HG02981 (cell line): ENCODE results near the gene TMEM269.
"Not testable (repeated sequence)": the region's sequence is repeated elsewhere in the genome, so short reads cannot be mapped to it uniquely, and the experiment has no call there.

Source experiments
- ATAC-seq: cut with Tn5 transposase; IDR thresholded peaks from one replicate; pipeline ENCODE4 v1.9.1; 2021; ENCODE audit warnings: mild to moderate bottlenecking, moderate library complexity; ENCODE audit not compliant: unreplicated experiment

The TMEM269 gene

DNA sequence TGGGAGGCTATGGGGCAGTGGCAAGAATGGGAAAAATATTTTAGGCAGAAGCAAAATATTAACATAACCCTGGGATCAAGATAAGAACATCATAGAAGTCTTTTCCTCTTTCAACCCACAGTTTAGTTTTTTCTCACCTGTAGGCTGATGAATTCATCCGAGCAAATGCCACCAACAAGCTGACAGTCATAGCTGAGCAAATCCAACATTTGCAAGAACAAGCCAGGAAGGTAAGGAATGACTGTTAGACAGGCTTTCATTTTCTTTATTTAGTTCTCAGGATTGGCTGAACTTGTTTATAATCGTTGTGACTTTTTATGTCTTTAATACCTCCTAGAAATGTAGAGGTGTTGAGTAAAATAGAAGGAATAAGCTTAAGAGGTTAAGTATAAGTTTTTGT lies 11.4 kb upstream of the TMEM269 start:
- no peak for ATAC-seq

- no peak for ATAC-seq
Observed at GRCh38 chr1:42774928-42775526, 9.8 kb upstream of the TMEM269 start.

- ATAC-seq, result no peak
Observed at GRCh38 chr1:42776502-42776901, 8.3 kb upstream of the TMEM269 start.

- ATAC-seq, result no peak
Observed at GRCh38 chr1:42777852-42778251, 6.9 kb upstream of the TMEM269 start.

- no peak for ATAC-seq
Observed at GRCh38 chr1:42779725-42780124, 5.1 kb upstream of the TMEM269 start.

DNA sequence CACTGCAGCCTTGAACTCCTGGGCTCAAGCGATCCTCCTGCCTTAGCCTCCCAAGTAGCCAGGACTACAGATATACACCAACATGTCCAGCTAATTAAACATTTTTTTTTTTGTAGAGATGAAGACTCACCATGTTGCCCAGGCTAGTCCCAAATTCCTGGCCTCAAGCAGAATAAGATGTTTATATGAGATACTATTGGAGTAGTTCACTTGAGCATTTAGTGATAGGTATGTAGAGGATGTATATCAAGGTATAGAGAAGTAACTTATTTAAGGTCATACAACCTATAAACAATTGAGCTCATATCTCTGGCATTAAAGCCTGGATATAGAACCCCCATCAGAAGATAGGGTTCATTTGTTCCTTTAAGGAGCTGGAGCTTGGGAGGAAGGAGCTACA lies 4.6 kb upstream of the TMEM269 start:
- ATAC-seq, result no peak

- ATAC-seq, result no peak
Observed at GRCh38 chr1:42783092-42783491, 1.7 kb upstream of the TMEM269 start.

DNA sequence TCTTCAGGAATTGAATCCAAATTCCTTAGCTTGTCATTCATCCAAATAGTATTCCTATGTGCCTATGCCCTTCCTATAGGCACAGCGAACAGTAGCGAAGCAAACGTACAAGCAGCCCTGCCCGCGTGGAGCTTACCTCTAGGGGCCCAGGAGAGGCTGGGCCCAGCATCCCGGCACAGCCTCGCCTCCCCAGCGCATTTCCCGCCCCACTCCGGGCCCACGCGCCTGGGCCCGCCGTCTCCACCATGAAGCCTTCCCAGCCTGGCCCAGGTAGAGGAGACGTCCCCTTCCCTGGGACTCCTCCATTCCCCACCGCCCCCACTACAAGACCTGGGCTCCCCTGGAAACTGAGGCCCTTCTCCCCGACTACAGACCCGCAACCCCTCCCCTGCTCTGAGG lies 245 bp upstream of the TMEM269 start:
- no peak for ATAC-seq

- ATAC-seq, result no peak
Observed at GRCh38 chr1:42786097-42786496, 1.3 kb downstream of the TMEM269 start.

GRCh38 chr1:42788021-42788420 lies 3.2 kb downstream of the TMEM269 start:
- ATAC-seq, result no peak

DNA sequence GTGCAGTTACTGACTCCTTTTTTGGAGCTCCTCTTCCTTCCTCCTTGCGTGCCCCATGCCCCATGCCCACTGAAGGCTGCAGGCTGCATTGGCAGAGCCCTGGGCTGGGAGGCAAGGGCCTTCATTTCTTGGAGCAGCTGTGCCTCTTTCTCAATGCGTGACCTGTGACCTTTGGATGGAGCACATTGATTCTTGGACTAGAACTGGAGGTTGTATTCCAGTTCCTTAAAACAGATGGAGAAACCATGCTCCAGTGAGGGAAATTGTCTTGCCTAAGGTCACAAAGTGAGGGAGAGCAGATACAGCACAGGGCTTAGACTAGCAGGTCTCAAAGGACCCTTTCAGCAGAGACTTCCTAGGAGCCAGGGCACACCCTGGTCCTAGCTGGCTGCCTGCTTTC lies 9.0 kb downstream of the TMEM269 start:
- ATAC-seq, result no peak

- no peak for ATAC-seq
Observed at GRCh38 chr1:42797414-42797813, 12.6 kb downstream of the TMEM269 start.

DNA sequence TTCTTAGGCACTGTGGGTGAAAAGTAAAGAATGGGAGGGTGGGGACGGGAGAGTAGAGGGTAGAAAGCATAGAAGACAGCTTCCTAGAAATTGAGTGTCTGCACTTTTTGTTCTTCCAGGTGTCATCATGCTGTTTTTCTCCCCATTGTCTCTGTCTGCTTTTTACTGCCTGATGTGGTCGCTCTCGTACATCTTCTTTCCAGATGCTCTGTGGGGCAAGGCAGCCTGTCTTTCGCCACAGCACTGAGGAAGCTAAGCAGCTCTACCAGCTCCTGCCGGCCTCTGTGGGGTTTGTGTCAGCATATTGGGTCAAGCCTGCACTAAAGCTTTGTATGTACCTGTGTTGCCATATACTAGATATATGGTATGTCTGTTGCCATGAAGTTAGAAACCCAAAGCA lies 13.2 kb downstream of the TMEM269 start:
- ATAC-seq, result no peak

DNA sequence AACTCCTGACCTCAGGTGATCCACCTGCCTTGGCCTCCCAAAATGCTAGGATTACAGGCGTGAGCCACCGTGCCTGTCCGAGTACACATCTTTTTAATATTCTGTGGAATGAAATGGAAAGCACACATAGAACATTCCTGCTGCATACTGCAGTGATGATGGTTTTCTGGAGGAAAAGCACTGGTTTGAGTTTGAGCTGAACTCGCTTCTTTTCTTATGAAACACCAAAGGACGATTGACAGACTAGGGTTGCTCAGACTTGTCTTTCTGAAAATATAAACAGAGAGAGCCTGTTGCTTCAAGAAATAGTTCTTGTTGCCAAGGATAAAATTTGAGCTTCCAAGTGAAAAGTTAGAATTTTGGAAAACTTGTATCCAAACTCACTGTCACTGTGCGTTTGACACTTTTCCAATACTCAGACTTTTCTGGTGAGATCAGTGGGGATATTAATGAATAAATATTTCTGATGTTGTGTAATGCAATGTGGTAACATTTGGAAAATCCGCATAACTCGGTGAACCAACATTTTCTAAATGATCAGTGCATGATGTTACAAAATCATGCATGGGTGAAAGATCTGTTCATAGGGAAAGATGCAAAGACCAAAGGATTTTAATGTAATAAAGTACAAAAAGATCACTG lies 17.2 kb downstream of the TMEM269 start:
- ATAC-seq, result no peak

DNA sequence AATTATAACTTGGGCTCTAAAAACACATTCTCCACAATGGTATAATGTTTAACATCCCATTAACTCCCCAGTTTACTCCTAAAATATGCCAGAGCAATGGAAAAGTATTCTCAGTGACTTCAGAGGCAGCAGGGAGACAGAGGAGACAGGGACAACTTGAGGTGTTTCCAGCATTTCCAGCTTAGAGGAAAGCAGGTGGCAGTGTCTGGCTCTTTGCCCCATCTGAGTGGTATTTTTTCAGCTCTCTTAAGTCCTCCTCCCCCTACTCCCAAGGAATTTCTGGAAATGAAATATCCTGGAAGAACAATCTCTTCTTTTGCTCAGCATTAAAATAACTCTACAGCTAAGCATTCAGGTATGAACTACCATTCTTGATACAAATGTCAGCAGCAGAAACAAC lies 21.4 kb downstream of the TMEM269 start:
- no peak for ATAC-seq

DNA sequence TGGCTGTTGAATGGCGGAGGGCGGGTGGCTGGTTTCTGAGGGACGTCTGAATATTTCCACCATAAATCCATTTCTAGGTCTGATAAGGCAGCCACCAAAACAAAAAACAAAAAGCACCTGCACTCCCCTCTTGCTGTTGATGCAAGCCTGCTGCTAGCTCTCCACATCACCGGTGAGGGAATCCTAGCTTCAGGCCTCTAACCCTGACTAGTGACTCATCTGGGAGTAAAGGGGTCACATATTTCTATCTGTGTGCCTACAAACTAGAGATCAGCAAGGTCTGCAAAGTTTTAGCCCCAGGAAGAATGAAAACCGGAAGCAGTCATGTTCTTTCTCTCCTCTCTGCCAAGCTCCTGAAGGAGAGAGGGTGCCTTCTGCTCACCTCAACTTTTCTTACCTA lies 21.8 kb downstream of the TMEM269 start:
- ATAC-seq, result no peak

DNA sequence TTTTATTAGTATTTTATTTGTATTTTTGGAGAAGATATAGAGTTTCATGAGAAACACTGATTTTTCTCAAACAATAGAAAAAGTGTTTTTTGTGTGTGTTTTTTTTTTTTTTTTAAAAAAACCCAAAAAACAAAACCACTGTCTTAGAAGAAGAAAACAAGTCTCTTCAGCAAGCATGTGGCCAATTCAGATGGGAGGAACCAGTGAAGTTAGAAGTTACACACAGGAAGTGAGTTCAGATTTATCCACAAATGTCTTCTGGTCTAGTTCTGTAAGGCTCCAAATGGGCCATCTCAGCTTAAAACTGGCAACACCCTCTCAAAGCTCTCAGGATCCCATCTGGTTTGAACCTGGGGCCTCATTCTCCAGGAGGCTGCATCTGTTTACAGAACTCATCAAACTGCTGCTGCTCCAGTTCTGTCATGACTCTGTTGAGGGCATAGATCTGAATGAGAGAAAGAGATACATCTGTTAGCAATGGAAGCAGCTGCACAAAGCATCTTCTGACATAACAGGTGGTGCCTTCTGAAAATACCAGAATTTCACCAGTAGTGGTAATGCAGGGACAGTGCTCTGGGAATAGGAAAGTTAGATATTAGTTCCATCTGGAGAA lies 22.4 kb downstream of the TMEM269 start:
- ATAC-seq, result no peak

DNA sequence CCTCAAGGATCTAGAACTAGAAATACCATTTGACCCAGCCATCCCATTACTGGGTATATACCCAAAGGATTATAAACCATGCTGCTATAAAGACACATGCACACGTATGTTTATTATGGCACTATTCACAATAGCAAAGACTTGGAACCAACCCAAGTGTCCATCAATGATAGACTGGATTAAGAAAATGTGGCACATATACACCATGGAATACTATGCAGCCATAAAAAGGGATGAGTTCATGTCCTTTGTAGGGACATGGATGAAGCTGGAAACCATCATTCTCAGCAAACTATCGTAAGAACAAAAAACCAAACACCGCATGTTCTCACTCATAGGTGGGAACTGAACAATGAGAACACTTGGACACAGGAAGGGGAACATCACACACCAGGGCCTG lies 30.0 kb downstream of the TMEM269 start:
- not testable (repeated sequence) for ATAC-seq

DNA sequence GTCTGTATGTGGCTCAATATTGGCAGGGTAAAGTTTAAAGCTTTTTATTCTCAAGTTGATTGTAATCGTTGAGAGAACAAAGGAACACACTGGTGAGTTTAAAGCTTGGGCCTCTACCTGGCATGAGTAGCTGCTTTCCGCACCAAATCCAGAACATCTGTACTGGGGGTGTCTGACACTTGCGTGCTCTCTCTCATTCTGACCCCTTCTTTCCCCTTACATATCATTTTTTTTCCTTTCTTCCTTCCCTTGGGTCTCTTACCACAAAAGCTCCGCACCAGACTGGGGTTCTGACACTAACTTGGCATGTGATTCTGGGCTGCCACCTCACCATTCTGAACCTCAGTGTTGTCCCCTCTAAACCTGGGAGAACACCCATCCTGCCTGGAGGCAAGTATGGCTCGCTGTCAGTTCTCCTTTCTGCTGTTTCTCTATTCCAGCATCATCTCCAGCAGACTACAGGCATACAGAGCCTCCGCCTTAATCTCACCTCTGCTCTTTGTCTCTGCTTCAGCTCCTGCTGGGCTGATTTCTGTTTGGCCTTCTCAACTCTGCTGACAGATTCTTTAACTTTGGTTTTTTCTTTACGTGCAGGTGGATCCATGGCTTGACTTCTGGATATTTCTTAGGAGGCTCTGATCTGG lies 31.3 kb downstream of the TMEM269 start:
- ATAC-seq, result no peak

GRCh38 chr1:42816585-42817439 lies 32.0 kb downstream of the TMEM269 start, which contains the start of the genes ERMAP and SVBP:
TSS of gene ERMAP (plus strand) at chr1:42817122. CDS start at chr1:42830449, 13,327 bp downstream.
TSS of gene SVBP (minus strand) at chr1:42817397. CDS start at chr1:42816544, 853 bp downstream.
- peak; percentile 76 for ATAC-seq

DNA sequence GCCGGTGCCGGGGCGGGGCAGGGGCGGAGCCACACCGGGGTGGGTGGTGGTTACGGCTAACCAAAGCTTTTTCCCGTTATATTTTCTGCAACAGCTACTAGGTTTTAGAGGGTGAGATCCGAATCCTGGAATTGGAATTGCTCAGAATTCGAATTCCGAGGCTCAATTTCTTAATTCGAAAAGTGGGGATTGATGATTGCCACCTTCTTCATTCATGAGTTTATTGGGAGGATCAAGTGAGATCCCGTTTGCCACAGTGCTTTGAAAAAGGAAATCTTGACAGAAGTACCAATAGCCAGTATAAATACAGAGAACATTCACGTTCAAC lies 32.6 kb downstream of the TMEM269 start:
- ATAC-seq, result no peak
